ENCODE data around the gene SPTBN5. TPM values are rescaled to one million over a fixed set of nuclear protein-coding genes. Genes with fewer than 3 reads are reported as not detected.

Gene SPTBN5
- total RNA-seq, 1 donor from 2014 or later = 1.9 TPM

- no peak for ATAC-seq
Measured at GRCh38 chr15:41842229-41842628, 51.6 kb downstream of the SPTBN5 start.

GRCh38 chr15:41841131-41841530 is 52.7 kb downstream of the SPTBN5 start:
- no peak overlapping the region for H3K27ac ChIP-seq
- no peaks in the 10 kb centered on the region for H3K27me3 ChIP-seq
- no peak for ATAC-seq
- peaks cover 55% of the 10 kb centered on the region for H3K36me3 ChIP-seq
- TF ChIP-seq CTCF (IDR thresholded peaks at IDR 0.05) = no peak
- H3K4me3 ChIP-seq = no peak overlapping the region
- no peak for DNase-seq
- intact Hi-C loops (cut with DNase I) = no loop called here
- peaks cover 12% of the 10 kb centered on the region for H3K4me1 ChIP-seq
- no peaks in the 10 kb centered on the region for H3K9me3 ChIP-seq

More at GRCh38 chr15:41842229-41842628, 51.6 kb downstream of the SPTBN5 start:
- Histone ChIP-seq H3K4me3 (no peak overlapping the region), H3K36me3 (peaks cover 58% of the 10 kb centered on the region), H3K27ac (no peak overlapping the region), H3K27me3 (no peaks in the 10 kb centered on the region), H3K9me3 (no peaks in the 10 kb centered on the region), H3K4me1 (peaks cover 5% of the 10 kb centered on the region)
- TF ChIP-seq CTCF (IDR thresholded peaks at IDR 0.05) = no peak
- no peak for DNase-seq
- intact Hi-C loops (cut with DNase I) = no loop called here

- intact Hi-C loops (cut with DNase I) = no loop called here
- DNase-seq = no peak
Measured at GRCh38 chr15:41840673-41841072, 53.2 kb downstream of the SPTBN5 start.

GRCh38 chr15:41839781-41840491 is 53.9 kb downstream of the SPTBN5 start:
- no peak overlapping the region for H3K4me3 ChIP-seq
- ATAC-seq = no peak

More at GRCh38 chr15:41840673-41841072, 53.2 kb downstream of the SPTBN5 start:
- Histone ChIP-seq H3K4me1 (peaks cover 12% of the 10 kb centered on the region), H3K36me3 (peaks cover 51% of the 10 kb centered on the region), H3K27ac (no peak overlapping the region), H3K27me3 (no peaks in the 10 kb centered on the region), H3K9me3 (no peaks in the 10 kb centered on the region), H3K4me3 (no peak overlapping the region)
- ATAC-seq = no peak
- no peak for TF ChIP-seq CTCF (IDR thresholded peaks at IDR 0.05)

GRCh38 chr15:41838400-41838897 is 55.4 kb downstream of the SPTBN5 start, which contains the start of gene PLA2G4B:
TSS of gene PLA2G4B (plus strand) at chr15:41838847. CDS start at chr15:41838914, 67 bp downstream.
- Histone ChIP-seq H3K27me3 (no peaks in the 10 kb centered on the region), H3K27ac (peak within 1 kb of the TSS; percentile 73), H3K4me3 (no peak within 1 kb of the TSS), H3K9me3 (no peaks in the 10 kb centered on the region), H3K4me1 (peaks cover 12% of the 10 kb centered on the region), H3K36me3 (peaks cover 32% of the 10 kb centered on the region)
- ATAC-seq (peak; percentile 88), DNase-seq (peak; percentile 93)
- intact Hi-C loops (cut with DNase I) = no loop called here
- no peak for TF ChIP-seq CTCF (IDR thresholded peaks at IDR 0.05)

More at GRCh38 chr15:41839781-41840491, 53.9 kb downstream of the SPTBN5 start:
- no peak for DNase-seq
- no peaks in the 10 kb centered on the region for H3K9me3 ChIP-seq
- H3K27me3 ChIP-seq = no peaks in the 10 kb centered on the region
- H3K4me1 ChIP-seq = peaks cover 12% of the 10 kb centered on the region
- no peak overlapping the region for H3K27ac ChIP-seq
- peaks cover 44% of the 10 kb centered on the region for H3K36me3 ChIP-seq
- TF ChIP-seq CTCF (IDR thresholded peaks at IDR 0.05) = no peak
- intact Hi-C loops (cut with DNase I) = no loop called here
